Measurements from ENCODE around the gene MYOF.
"Not testable (repeated sequence)": the region's sequence is repeated elsewhere in the genome, so short reads cannot be mapped to it uniquely, and the experiment has no call there.

MYOF gene

GRCh38 chr10:93379731-93380575 lies 102.2 kb downstream of the MYOF start:
- no peak for DNase-seq

- DNase-seq: no peak
Observed at GRCh38 chr10:93378997-93379730, 103.0 kb downstream of the MYOF start.

GRCh38 chr10:93378039-93378438 lies 104.1 kb downstream of the MYOF start:
- DNase-seq: no peak

- DNase-seq: peak; percentile 25
Observed at GRCh38 chr10:93376372-93377293, 105.5 kb downstream of the MYOF start.

GRCh38 chr10:93370961-93371360 lies 111.2 kb downstream of the MYOF start:
- no peak for DNase-seq

GRCh38 chr10:93369588-93370164 lies 112.5 kb downstream of the MYOF start:
- no peak for DNase-seq

GRCh38 chr10:93368210-93368609 lies 113.9 kb downstream of the MYOF start:
- DNase-seq: no peak

GRCh38 chr10:93367664-93368063 lies 114.5 kb downstream of the MYOF start:
- DNase-seq: no peak

- DNase-seq: no peak
Observed at GRCh38 chr10:93364966-93365365, 117.2 kb downstream of the MYOF start.

- no peak for DNase-seq
Observed at GRCh38 chr10:93363891-93364648, 118.1 kb downstream of the MYOF start.

- not testable (repeated sequence) for DNase-seq
Observed at GRCh38 chr10:93358398-93358797, 123.7 kb downstream of the MYOF start.

- peak; percentile 1 for DNase-seq
Observed at GRCh38 chr10:93357680-93358079, 124.5 kb downstream of the MYOF start.

- no peak for DNase-seq
Observed at GRCh38 chr10:93356516-93356915, 125.6 kb downstream of the MYOF start.

GRCh38 chr10:93352638-93353383 lies 129.3 kb downstream of the MYOF start:
- peak; percentile 11 for DNase-seq

GRCh38 chr10:93346694-93347093 lies 135.4 kb downstream of the MYOF start:
- DNase-seq: no peak

- DNase-seq: no peak
Observed at GRCh38 chr10:93346108-93346507, 136.0 kb downstream of the MYOF start.

- DNase-seq: no peak
Observed at GRCh38 chr10:93344691-93345090, 137.4 kb downstream of the MYOF start.

- no peak for DNase-seq
Observed at GRCh38 chr10:93342921-93343320, 139.2 kb downstream of the MYOF start.

- DNase-seq: no peak
Observed at GRCh38 chr10:93342366-93342765, 139.8 kb downstream of the MYOF start.

GRCh38 chr10:93337309-93337721 lies 144.8 kb downstream of the MYOF start:
- DNase-seq: no peak

- no peak for DNase-seq
Observed at GRCh38 chr10:93336678-93337077, 145.5 kb downstream of the MYOF start.

All from NCI-H526 treated with DMSO at 0.1 percent for 48 hours (cell line).